Osteocyte (in vitro differentiated cells): ENCODE data around the gene MUC5B. TPM values are rescaled to one million over a fixed set of nuclear protein-coding genes. Genes with fewer than 3 reads are reported as not detected.

Experiments used
- DNase-seq: peaks from one replicate; pipeline ENCODE4 v3.0.0; 2021; ENCODE audit warnings: mixed read lengths; ENCODE audit not compliant: unreplicated experiment; ENCODE audit errors: extremely low spot score
- H3K27ac Mint-ChIP-seq: one replicate; pipeline ENCODE4 v1.8.0; 2021; ENCODE audit warnings: mild to moderate bottlenecking, mixed read lengths; ENCODE audit not compliant: unreplicated experiment
- H3K27me3 Mint-ChIP-seq: one replicate; pipeline ENCODE4 v1.8.0; 2021; ENCODE audit warnings: mixed read lengths; ENCODE audit not compliant: unreplicated experiment
- H3K36me3 Mint-ChIP-seq: one replicate; pipeline ENCODE4 v1.8.0; 2021; ENCODE audit warnings: mixed read lengths; ENCODE audit not compliant: unreplicated experiment
- H3K4me1 Mint-ChIP-seq: one replicate; pipeline ENCODE4 v1.8.0; 2021; ENCODE audit warnings: mixed read lengths; ENCODE audit not compliant: unreplicated experiment
- H3K4me3 Mint-ChIP-seq: one replicate; pipeline ENCODE4 v1.8.0; 2021; ENCODE audit warnings: mild to moderate bottlenecking, moderate library complexity, mixed read lengths; ENCODE audit not compliant: unreplicated experiment
- H3K9me3 Mint-ChIP-seq: one replicate; pipeline ENCODE4 v1.8.0; 2021; ENCODE audit warnings: mixed read lengths; ENCODE audit not compliant: unreplicated experiment
- CTCF ChIP-seq: fragments of 200-600 bp; sonication (generic); IDR thresholded peaks from 2 replicates; pipeline ENCODE4 v1.5.0; 2021; ENCODE audit warnings: antibody characterized with exemption, mild to moderate bottlenecking, moderate library complexity
- total RNA-seq: library from RNA; stranded (reverse); gene quantifications from 2 replicates; pipeline ENCODE4 v1.2.1, GENCODE V29; 2021

Gene MUC5B
- total RNA-seq, 1 donor from 2014 or later: not detected

- DNase-seq: no peak
- no peak for TF ChIP-seq CTCF
- H3K36me3 Mint-ChIP-seq: peaks cover 8% of the 10 kb centered on the region
- H3K27ac Mint-ChIP-seq: no peak overlapping the region
- no peaks in the 10 kb centered on the region for H3K27me3 Mint-ChIP-seq
- no peak overlapping the region for H3K4me3 Mint-ChIP-seq
- H3K9me3 Mint-ChIP-seq: no peaks in the 10 kb centered on the region
- peaks cover 10% of the 10 kb centered on the region for H3K4me1 Mint-ChIP-seq
Measured at GRCh38 chr11:1271927-1272326, 49.1 kb downstream of the MUC5B start.

GRCh38 chr11:1272531-1272930 lies 49.7 kb downstream of the MUC5B start:
- H3K27ac Mint-ChIP-seq: no peak overlapping the region
- H3K27me3 Mint-ChIP-seq: no peaks in the 10 kb centered on the region

GRCh38 chr11:1274501-1274900 lies 51.6 kb downstream of the MUC5B start:
- no peak for DNase-seq
- Mint-ChIP-seq H3K27me3 (no peaks in the 10 kb centered on the region), H3K4me1 (peaks cover 10% of the 10 kb centered on the region), H3K9me3 (no peaks in the 10 kb centered on the region), H3K4me3 (no peak overlapping the region), H3K36me3 (peaks cover 14% of the 10 kb centered on the region), H3K27ac (no peak overlapping the region)
- no peak for TF ChIP-seq CTCF

More at GRCh38 chr11:1272531-1272930, 49.7 kb downstream of the MUC5B start:
- DNase-seq: no peak
- no peak for TF ChIP-seq CTCF
- H3K9me3 Mint-ChIP-seq: no peaks in the 10 kb centered on the region
- peaks cover 11% of the 10 kb centered on the region for H3K36me3 Mint-ChIP-seq
- H3K4me3 Mint-ChIP-seq: no peak overlapping the region
- peaks cover 10% of the 10 kb centered on the region for H3K4me1 Mint-ChIP-seq

GRCh38 chr11:1275021-1275420 lies 52.2 kb downstream of the MUC5B start:
- DNase-seq: no peak
- H3K36me3 Mint-ChIP-seq: peaks cover 16% of the 10 kb centered on the region
- no peak for TF ChIP-seq CTCF

GRCh38 chr11:1276041-1276790 lies 53.4 kb downstream of the MUC5B start:
- no peak for DNase-seq
- Mint-ChIP-seq H3K4me1 (peaks cover 5% of the 10 kb centered on the region), H3K4me3 (no peak overlapping the region), H3K27ac (no peak overlapping the region), H3K36me3 (peaks cover 21% of the 10 kb centered on the region), H3K27me3 (no peaks in the 10 kb centered on the region), H3K9me3 (no peaks in the 10 kb centered on the region)
- no peak for TF ChIP-seq CTCF

More at GRCh38 chr11:1275021-1275420, 52.2 kb downstream of the MUC5B start:
- peaks cover 10% of the 10 kb centered on the region for H3K4me1 Mint-ChIP-seq
- no peak overlapping the region for H3K27ac Mint-ChIP-seq
- H3K9me3 Mint-ChIP-seq: no peaks in the 10 kb centered on the region
- no peak overlapping the region for H3K4me3 Mint-ChIP-seq
- H3K27me3 Mint-ChIP-seq: no peaks in the 10 kb centered on the region
